Measurements from ENCODE around the gene CCR5.

The CCR5 gene

DNA sequence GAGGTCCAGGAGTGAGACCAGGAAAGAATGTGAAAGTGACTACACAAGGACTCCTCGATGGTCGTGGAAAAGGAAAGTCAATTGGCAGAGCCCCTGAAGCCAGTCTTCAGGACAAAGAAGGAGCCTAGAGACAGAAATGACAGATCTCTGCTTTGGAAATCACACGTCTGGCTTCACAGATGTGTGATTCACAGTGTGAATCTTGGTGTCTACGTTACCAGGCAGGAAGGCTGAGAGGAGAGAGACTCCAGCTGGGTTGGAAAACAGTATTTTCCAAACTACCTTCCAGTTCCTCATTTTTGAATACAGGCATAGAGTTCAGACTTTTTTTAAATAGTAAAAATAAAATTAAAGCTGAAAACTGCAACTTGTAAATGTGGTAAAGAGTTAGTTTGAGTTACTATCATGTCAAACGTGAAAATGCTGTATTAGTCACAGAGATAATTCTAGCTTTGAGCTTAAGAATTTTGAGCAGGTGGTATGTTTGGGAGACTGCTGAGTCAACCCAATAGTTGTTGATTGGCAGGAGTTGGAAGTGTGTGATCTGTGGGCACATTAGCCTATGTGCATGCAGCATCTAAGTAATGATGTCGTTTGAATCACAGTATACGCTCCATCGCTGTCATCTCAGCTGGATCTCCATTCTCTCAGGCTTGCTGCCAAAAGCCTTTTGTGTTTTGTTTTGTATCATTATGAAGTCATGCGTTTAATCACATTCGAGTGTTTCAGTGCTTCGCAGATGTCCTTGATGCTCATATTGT lies 10.8 kb upstream of the CCR5 start:
- Histone ChIP-seq H3K4me3 (IDR thresholded peaks at IDR 0.05; ENCODE audit: insufficient read depth, low read depth, low read length) (no peak overlapping the region), H3K27me3 (ENCODE audit: insufficient read depth, low read depth) (no peaks in the 10 kb centered on the region), H3K36me3 (ENCODE audit: insufficient read depth) (no peaks in the 10 kb centered on the region), H3K4me2 (no peak overlapping the region), H4K20me1 (ENCODE audit: insufficient read depth) (no peaks in the 10 kb centered on the region), H3K79me2 (ENCODE audit: insufficient read depth, low read depth) (no peaks in the 10 kb centered on the region), H3K27ac (no peak overlapping the region), H3K4me1 (ENCODE audit: low read depth, poor library complexity, severe bottlenecking) (peaks cover 26% of the 10 kb centered on the region), H2AFZ (ENCODE audit: low read depth) (no peak overlapping the region), H3K9ac (no peak overlapping the region)
- TF ChIP-seq, protein P1, sequence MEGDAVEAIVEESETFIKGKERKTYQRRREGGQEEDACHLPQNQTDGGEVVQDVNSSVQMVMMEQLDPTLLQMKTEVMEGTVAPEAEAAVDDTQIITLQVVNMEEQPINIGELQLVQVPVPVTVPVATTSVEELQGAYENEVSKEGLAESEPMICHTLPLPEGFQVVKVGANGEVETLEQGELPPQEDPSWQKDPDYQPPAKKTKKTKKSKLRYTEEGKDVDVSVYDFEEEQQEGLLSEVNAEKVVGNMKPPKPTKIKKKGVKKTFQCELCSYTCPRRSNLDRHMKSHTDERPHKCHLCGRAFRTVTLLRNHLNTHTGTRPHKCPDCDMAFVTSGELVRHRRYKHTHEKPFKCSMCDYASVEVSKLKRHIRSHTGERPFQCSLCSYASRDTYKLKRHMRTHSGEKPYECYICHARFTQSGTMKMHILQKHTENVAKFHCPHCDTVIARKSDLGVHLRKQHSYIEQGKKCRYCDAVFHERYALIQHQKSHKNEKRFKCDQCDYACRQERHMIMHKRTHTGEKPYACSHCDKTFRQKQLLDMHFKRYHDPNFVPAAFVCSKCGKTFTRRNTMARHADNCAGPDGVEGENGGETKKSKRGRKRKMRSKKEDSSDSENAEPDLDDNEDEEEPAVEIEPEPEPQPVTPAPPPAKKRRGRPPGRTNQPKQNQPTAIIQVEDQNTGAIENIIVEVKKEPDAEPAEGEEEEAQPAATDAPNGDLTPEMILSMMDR (conservative IDR thresholded peaks at IDR 0.05; ENCODE audit: low read depth, low read length), result no peak

DNA sequence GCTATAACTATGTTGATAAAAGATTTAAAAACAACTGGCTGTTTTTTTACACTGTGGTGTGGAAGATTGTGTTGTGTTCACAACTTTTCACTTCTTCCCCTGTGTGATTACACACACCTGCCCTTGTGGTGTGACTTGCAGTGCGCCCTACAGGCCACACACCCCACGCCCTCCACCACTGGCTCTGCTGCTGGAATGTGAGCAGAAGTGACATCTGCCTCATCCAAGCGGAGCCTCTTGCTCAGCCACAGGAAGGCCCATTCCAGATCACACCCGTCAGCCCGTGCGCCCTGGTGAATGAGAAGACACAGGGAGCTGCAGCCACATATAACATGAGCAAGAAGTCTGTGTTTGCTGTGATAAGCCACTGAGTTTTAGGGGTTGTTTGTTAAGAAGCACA lies 9.8 kb upstream of the CCR5 start:
- Histone ChIP-seq H3K4me1 (ENCODE audit: low read depth, poor library complexity, severe bottlenecking) (peaks cover 26% of the 10 kb centered on the region), H4K20me1 (ENCODE audit: insufficient read depth) (no peaks in the 10 kb centered on the region), H3K4me2 (no peak overlapping the region), H3K27me3 (ENCODE audit: insufficient read depth, low read depth) (no peaks in the 10 kb centered on the region), H2AFZ (ENCODE audit: low read depth) (no peak overlapping the region), H3K9ac (no peak overlapping the region), H3K4me3 (IDR thresholded peaks at IDR 0.05; ENCODE audit: insufficient read depth, low read depth, low read length) (no peak overlapping the region), H3K36me3 (ENCODE audit: insufficient read depth) (no peaks in the 10 kb centered on the region), H3K79me2 (ENCODE audit: insufficient read depth, low read depth) (no peaks in the 10 kb centered on the region), H3K27ac (no peak overlapping the region)
- TF ChIP-seq, protein P1 (conservative IDR thresholded peaks at IDR 0.05; ENCODE audit: low read depth, low read length), result no peak

DNA sequence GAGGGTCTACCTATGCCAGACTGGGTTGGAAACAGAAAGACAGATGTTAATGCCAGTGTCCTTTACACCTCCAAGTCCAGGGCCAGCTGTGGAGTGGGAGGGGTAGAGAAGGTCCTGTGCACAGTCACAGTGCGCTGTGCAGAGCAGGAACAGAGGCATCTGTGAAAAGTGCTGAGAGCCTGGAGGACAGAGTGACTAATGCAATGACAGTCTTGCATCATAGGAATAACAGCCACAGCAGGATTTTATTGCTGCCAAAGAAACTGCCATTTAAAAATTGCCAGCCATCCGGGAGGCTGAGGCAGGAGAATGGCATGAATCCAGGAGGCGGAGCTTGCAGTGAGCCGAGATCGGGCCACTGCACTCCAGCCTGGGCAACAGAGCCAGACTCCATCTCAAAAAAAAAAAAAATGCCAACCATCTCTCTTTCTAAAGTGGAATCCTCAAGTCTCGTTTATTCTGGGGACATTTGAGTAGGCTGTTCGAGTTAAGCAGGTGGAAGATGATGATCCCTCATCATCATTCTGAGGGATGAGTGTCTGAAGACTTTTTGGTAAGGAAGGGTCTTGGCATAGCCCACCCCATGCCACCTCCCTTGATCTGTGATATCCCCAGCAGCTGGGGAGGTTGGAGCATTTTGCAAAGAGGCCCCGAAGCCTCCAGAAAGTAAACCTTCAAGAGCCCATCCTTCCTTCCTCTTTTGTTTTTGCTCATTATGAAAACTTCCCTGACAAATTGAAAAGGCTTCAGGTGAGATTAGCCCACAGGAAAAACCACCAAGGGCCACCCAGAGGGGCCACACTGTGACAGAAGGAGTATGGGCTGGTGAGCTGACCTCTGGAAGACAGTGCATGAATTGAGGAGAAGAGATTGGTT lies 9.1 kb upstream of the CCR5 start:
- Histone ChIP-seq H3K27ac (no peak overlapping the region), H3K79me2 (ENCODE audit: insufficient read depth, low read depth) (no peaks in the 10 kb centered on the region), H2AFZ (ENCODE audit: low read depth) (no peak overlapping the region), H4K20me1 (ENCODE audit: insufficient read depth) (no peaks in the 10 kb centered on the region), H3K36me3 (ENCODE audit: insufficient read depth) (no peaks in the 10 kb centered on the region), H3K4me3 (IDR thresholded peaks at IDR 0.05; ENCODE audit: insufficient read depth, low read depth, low read length) (no peak overlapping the region), H3K4me2 (no peak overlapping the region), H3K4me1 (ENCODE audit: low read depth, poor library complexity, severe bottlenecking) (peaks cover 26% of the 10 kb centered on the region), H3K27me3 (ENCODE audit: insufficient read depth, low read depth) (no peaks in the 10 kb centered on the region), H3K9ac (no peak overlapping the region)
- TF ChIP-seq, protein P1 (conservative IDR thresholded peaks at IDR 0.05; ENCODE audit: low read depth, low read length), result no peak

DNA sequence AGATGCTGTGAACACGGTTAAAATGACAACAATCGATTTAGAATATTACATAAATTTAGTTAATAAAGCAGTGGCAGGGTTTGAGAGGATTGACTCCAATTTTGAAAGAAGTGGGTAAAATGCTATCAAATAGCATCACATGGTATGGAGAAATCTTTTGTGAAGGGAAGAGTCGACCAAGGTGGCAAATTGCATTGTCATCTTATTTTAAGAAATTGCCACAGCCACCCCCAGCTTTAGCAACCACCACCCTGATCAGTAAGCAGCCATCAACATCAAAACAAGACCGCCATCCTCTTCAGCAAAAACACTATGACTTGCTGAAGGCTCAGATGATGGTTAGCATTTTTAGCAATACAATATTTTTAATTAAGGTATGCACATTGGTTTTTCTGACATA lies 5.7 kb upstream of the CCR5 start:
- Histone ChIP-seq H3K4me2 (no peak overlapping the region), H2AFZ (ENCODE audit: low read depth) (no peak overlapping the region), H3K4me1 (ENCODE audit: low read depth, poor library complexity, severe bottlenecking) (peaks cover 39% of the 10 kb centered on the region), H3K4me3 (IDR thresholded peaks at IDR 0.05; ENCODE audit: insufficient read depth, low read depth, low read length) (no peak overlapping the region), H3K36me3 (ENCODE audit: insufficient read depth) (no peaks in the 10 kb centered on the region), H3K9ac (no peak overlapping the region), H3K27ac (no peak overlapping the region), H3K27me3 (ENCODE audit: insufficient read depth, low read depth) (no peaks in the 10 kb centered on the region), H3K79me2 (ENCODE audit: insufficient read depth, low read depth) (no peaks in the 10 kb centered on the region), H4K20me1 (ENCODE audit: insufficient read depth) (no peaks in the 10 kb centered on the region)
- TF ChIP-seq, protein P1 (conservative IDR thresholded peaks at IDR 0.05; ENCODE audit: low read depth, low read length), result no peak
